Peyer's patch (tissue), 4 donors: ENCODE results near the gene SIAH1. TPM values are rescaled to one million over a fixed set of nuclear protein-coding genes. Genes with fewer than 3 reads are reported as not detected.
"Not testable (repeated sequence)": the region's sequence is repeated elsewhere in the genome, so short reads cannot be mapped to it uniquely, and the experiment has no call there.

Experiments
- DNase-seq, 3 donors: peaks; one replicate each; pipeline ENCODE4 v3.0.0-alpha.2; 2017 to 2019
- H3K27ac ChIP-seq, 4 donors: fragments of 200-600 bp; sonication (generic); one replicate each; pipeline ENCODE4 v1.5.1; 2016 to 2019
- H3K27me3 ChIP-seq, 2 donors: fragments of 200-600 bp; sonication (generic); one replicate each; pipeline ENCODE4 v1.5.1; 2019
- H3K36me3 ChIP-seq, 3 donors: fragments of 200-600 bp; sonication (generic); one replicate each; pipeline ENCODE4 v1.5.1; 2016 to 2019
- H3K4me1 ChIP-seq, 4 donors: fragments of 200-600 bp; sonication (generic); one replicate each; pipeline ENCODE4 v1.5.1; 2016 to 2019
- H3K4me3 ChIP-seq, 4 donors: fragments of 200-600 bp; sonication (generic); 1 replicate in 3 of 4; 2 replicates in 1 of 4; pipeline ENCODE4 v1.5.1; 2016 to 2019; ENCODE audit warnings: mild to moderate bottlenecking in 1 of 4
- H3K9me3 ChIP-seq, 4 donors: fragments of 200-600 bp; sonication (generic); one replicate each; pipeline ENCODE4 v1.5.1; 2016 to 2019; ENCODE audit warnings: mild to moderate bottlenecking in 1 of 4
- POLR2A ChIP-seq, 2 donors: fragments of 450-650 bp; IDR thresholded peaks; one replicate each; pipeline ENCODE4 v1.5.1; 2017; ENCODE audit warnings: antibody characterized with exemption in 2 of 2, mild to moderate bottlenecking in 2 of 2, moderate library complexity in 2 of 2
- total RNA-seq, 4 donors: library from RNA; depleted of rRNA; stranded (reverse); fragments of >200 nt; gene quantifications; one replicate each; pipeline ENCODE4 v1.1.0, GENCODE V29; 2016
- TF ChIP-seq, protein P1 (sequence below), 6 experiments: fragments of 450-650 bp in 4 of 6; fragments of 200-600 bp in 2 of 6; sonication (generic) in 1 of 6; IDR thresholded peaks; one replicate each; pipeline ENCODE4 v1.5.1; 2017 to 2019; ENCODE audit warnings: antibody characterized with exemption in 6 of 6, mild to moderate bottlenecking in 3 of 6, moderate library complexity in 1 of 6

SIAH1 gene
- total RNA-seq, 4 donors from 2014 or later = 27.7 to 35.3 (median 31.4) TPM

DNA sequence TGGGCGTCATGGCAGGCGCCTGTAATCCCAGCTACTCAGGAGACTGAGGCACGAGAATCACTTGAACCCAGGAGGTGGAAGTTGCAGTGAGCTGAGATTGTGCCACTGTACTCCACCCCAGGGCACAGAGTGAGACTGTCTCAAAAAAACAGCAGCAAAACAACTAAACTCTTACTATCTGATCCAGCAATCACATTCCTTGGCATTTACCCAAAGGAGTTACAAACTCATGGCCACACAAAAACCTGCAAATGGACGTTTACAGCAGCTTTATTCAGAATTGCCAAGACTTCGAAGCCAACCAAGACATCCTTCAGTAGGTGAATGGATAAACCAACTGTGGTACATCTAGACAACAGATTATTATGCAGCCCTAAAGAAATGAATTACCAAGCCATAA is 4.0 kb downstream of the SIAH1 start:
- no peak for DNase-seq
- Histone ChIP-seq H3K27me3 (no peaks in the 10 kb centered on the region), H3K9me3 (no peaks in the 10 kb centered on the region), H3K27ac (no peak overlapping the region), H3K36me3 (no peaks in the 10 kb centered on the region), H3K4me3 (no peak overlapping the region), H3K4me1 (peaks cover 0 to 48% (median 7%) of the 10 kb centered on the region in 4 donors)
- TF ChIP-seq POLR2A (IDR thresholded peaks at IDR 0.05) = no peak
- TF ChIP-seq, protein P1, sequence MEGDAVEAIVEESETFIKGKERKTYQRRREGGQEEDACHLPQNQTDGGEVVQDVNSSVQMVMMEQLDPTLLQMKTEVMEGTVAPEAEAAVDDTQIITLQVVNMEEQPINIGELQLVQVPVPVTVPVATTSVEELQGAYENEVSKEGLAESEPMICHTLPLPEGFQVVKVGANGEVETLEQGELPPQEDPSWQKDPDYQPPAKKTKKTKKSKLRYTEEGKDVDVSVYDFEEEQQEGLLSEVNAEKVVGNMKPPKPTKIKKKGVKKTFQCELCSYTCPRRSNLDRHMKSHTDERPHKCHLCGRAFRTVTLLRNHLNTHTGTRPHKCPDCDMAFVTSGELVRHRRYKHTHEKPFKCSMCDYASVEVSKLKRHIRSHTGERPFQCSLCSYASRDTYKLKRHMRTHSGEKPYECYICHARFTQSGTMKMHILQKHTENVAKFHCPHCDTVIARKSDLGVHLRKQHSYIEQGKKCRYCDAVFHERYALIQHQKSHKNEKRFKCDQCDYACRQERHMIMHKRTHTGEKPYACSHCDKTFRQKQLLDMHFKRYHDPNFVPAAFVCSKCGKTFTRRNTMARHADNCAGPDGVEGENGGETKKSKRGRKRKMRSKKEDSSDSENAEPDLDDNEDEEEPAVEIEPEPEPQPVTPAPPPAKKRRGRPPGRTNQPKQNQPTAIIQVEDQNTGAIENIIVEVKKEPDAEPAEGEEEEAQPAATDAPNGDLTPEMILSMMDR (IDR thresholded peaks at IDR 0.05) = no peak

DNA sequence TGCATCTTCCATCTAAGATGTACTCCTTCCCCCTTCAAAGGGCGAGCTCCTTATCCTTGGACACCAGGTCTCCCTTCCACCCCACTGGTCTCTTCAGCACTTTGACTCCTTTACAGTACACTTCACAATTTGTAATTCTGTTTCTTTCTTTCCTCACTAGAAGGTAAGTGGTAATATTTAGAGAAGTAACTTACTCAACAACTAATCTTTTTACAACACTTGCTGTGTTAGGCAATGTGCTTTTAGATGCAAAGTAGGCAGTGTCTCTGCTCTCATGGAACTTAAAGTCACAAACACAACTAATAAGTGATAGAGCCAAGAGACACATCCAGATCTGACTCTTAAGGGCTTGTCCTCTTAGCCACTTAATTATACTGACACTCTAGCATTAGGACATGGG is 6.4 kb downstream of the SIAH1 start:
- DNase-seq = no peak
- Histone ChIP-seq H3K36me3 (no peaks in the 10 kb centered on the region), H3K9me3 (no peaks in the 10 kb centered on the region), H3K4me3 (no peak overlapping the region), H3K4me1 (peaks cover 0 to 64% (median 4%) of the 10 kb centered on the region in 4 donors), H3K27me3 (no peaks in the 10 kb centered on the region), H3K27ac (peak overlapping the region in 1 of 4 donors; percentile 2)
- no peak for TF ChIP-seq POLR2A (IDR thresholded peaks at IDR 0.05)
- TF ChIP-seq, protein P1 (IDR thresholded peaks at IDR 0.05) = no peak

DNA sequence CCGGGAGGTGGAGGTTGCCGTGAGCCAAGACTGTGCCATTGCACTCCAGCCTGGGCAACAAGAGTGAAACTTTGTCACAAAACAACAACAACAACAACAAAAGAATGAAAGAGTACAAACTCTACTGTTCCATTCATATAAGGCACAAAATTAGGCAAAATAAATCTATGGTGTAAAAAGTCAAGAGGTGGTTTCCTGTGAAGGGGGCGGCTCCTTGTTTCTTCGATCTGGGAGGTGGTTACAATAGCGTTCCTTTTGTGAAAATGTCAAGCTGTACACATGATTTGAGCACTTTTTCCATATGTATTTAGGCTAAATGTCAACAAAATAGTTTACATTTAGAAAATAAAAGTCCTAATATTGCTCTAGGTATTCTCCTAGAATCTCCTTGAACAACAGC is 6.9 kb downstream of the SIAH1 start:
- no peak for DNase-seq
- Histone ChIP-seq H3K9me3 (no peaks in the 10 kb centered on the region), H3K4me1 (peaks cover 0 to 61% (median 4%) of the 10 kb centered on the region in 4 donors), H3K36me3 (no peaks in the 10 kb centered on the region), H3K27ac (no peak overlapping the region), H3K27me3 (no peaks in the 10 kb centered on the region), H3K4me3 (no peak overlapping the region)
- TF ChIP-seq POLR2A (IDR thresholded peaks at IDR 0.05) = no peak
- TF ChIP-seq, protein P1 (IDR thresholded peaks at IDR 0.05) = no peak

DNA sequence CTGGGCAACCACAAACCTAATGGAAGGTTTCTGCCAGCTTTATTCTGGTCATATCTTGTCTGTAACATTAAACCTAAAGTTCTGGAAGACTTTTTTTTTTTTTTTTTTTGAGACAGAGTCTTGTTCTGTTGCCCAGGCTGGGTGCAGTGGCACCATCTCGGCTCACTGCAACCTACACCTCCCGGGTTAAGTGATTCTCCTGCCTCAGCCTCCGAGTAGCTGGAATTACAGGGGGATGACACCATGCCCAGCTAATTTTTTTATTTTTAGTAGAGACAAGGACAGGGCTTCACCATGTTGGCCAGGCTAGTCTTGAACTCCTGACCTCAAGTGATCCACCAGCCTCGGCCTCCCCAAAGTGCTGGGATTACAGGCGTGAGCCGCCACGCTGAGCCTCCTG is 7.9 kb downstream of the SIAH1 start:
- not testable (repeated sequence) for H3K27me3 ChIP-seq, H3K36me3 ChIP-seq, H3K4me3 ChIP-seq, H3K27ac ChIP-seq, DNase-seq, H3K9me3 ChIP-seq
- peaks cover 0 to 51% (median 0%) of the 10 kb centered on the region in 4 donors for H3K4me1 ChIP-seq

DNA sequence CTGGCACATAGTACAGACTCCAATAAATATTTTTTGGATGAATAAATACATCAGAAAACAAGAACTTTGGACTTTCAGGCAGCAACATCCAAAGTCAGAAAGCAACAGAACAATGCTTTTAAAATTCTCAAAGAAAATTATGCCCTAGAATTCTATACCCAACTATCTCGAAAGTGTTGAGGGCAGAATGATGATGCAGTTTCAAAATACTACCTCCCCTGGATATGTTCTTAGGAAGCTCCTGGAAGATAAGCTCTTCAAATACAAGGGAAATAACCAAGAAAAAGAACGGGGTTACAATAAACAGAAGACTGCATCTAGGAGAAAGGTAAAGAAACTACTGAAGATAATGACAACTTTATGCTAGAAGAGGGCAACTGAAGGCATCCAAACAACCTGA is 11.0 kb downstream of the SIAH1 start:
- H3K27me3 ChIP-seq = no peaks in the 10 kb centered on the region
- TF ChIP-seq, protein P1 (IDR thresholded peaks at IDR 0.05) = no peak
- TF ChIP-seq POLR2A (IDR thresholded peaks at IDR 0.05) = no peak
- H3K4me1 ChIP-seq = peaks cover 0 to 32% (median 0%) of the 10 kb centered on the region in 4 donors
- no peaks in the 10 kb centered on the region for H3K9me3 ChIP-seq
- no peak overlapping the region for H3K27ac ChIP-seq
- no peak overlapping the region for H3K4me3 ChIP-seq
- no peak for DNase-seq
- no peaks in the 10 kb centered on the region for H3K36me3 ChIP-seq

DNA sequence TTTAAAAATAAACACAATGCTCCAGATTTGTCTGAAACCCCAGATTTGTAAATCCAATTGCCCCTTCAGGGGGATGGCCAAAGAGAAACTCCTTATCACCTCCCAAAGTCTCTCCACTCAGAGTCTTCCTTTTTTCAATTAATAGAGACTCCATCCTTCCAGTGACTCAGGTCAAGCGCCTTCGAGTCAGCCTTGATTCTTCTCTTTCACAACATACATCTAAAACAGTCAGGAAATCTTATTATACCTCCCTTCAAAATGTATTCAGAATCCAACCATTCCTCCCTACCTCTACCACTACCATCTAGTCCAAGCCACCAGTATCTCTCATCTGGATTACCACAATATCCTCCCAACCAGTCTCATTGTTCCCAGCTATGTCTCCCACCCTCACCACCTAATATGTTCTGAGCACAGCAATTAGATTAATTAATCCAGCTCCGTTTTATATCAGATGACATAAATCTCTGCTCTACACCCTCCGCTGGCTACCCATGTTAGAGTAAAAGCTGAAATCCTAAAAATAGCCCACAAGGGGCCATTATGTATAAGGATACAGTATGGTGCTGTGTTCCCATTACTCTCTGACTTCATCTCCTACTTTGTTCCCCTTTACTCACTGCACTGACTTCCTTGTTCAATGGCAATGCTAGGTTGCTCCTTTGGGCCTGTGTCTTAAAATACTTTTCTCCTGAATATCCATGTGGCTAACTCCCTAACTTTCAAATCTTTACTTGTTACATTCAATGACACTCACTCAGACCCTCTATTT is 11.8 kb downstream of the SIAH1 start:
- DNase-seq = no peak
- TF ChIP-seq, protein P1 (IDR thresholded peaks at IDR 0.05) = no peak
- TF ChIP-seq POLR2A (IDR thresholded peaks at IDR 0.05) = no peak
- Histone ChIP-seq H3K36me3 (no peaks in the 10 kb centered on the region), H3K27ac (no peak overlapping the region), H3K4me1 (peaks cover 0 to 24% (median 0%) of the 10 kb centered on the region in 4 donors), H3K9me3 (no peaks in the 10 kb centered on the region), H3K4me3 (no peak overlapping the region), H3K27me3 (no peaks in the 10 kb centered on the region)
